Sigmoid colon (tissue), 4 donors: ENCODE measurements around the gene HPCAL1.

Experiments
- CTCF ChIP-seq, 4 experiments: fragments of 450-650 bp in 3 of 4; fragments of 200-600 bp in 1 of 4; IDR thresholded peaks; one replicate each; pipeline ENCODE4 v1.5.1; 2016 to 2019; ENCODE audit warnings: antibody characterized with exemption in 4 of 4, mild to moderate bottlenecking in 3 of 4, moderate library complexity in 2 of 4
- EP300 ChIP-seq, 4 donors: sonication (generic); formaldehyde crosslinking; IDR thresholded peaks; one replicate each; pipeline ENCODE4 v1.6.1; 2017; ENCODE audit warnings: antibody characterized with exemption in 4 of 4
- POLR2A ChIP-seq, 2 donors: fragments of 450-650 bp; IDR thresholded peaks; one replicate each; pipeline ENCODE4 v1.6.1; 2016; ENCODE audit warnings: antibody characterized with exemption in 2 of 2, mild to moderate bottlenecking in 2 of 2, moderate library complexity in 2 of 2
- POLR2AphosphoS5 ChIP-seq, 4 donors: sonication (generic); formaldehyde crosslinking; IDR thresholded peaks; one replicate each; pipeline ENCODE4 v1.6.1; 2017; ENCODE audit warnings: antibody characterized with exemption in 4 of 4

- TF ChIP-seq CTCF (IDR thresholded peaks at IDR 0.05) (no peak), POLR2AphosphoS5 (IDR thresholded peaks at IDR 0.05) (no peak), POLR2A (IDR thresholded peaks at IDR 0.05) (no peak), EP300 (IDR thresholded peaks at IDR 0.05) (no peak)
Measured at GRCh38 chr2:10424051-10424450, 121.3 kb downstream of the HPCAL1 start.
